ENCODE results near the gene ZMYND12. TPM values are rescaled to one million over a fixed set of nuclear protein-coding genes. Genes with fewer than 3 reads are reported as not detected.
"Not testable (repeated sequence)": the region's sequence is repeated elsewhere in the genome, so short reads cannot be mapped to it uniquely, and the experiment has no call there.

The ZMYND12 gene
- total RNA-seq, 1 donor from 2014 or later: 1.1 TPM

- no peak for DNase-seq (ENCODE audit: low spot score)
- Mint-ChIP-seq H3K4me3 (ENCODE audit: unreplicated experiment) (no peak overlapping the region), H3K36me3 (ENCODE audit: low read depth, unreplicated experiment) (no peaks in the 10 kb centered on the region), H3K27me3 (ENCODE audit: unreplicated experiment) (no peaks in the 10 kb centered on the region), H3K27ac (ENCODE audit: unreplicated experiment) (no peak overlapping the region), H3K9me3 (ENCODE audit: unreplicated experiment) (no peaks in the 10 kb centered on the region), H3K4me1 (ENCODE audit: unreplicated experiment) (no peaks in the 10 kb centered on the region)
- TF ChIP-seq CTCF (IDR thresholded peaks at IDR 0.05; ENCODE audit: unreplicated experiment): no peak
Measured at GRCh38 chr1:42482635-42483153, 26.9 kb upstream of the ZMYND12 start.

GRCh38 chr1:42480921-42481320 is 25.1 kb upstream of the ZMYND12 start:
- H3K36me3 Mint-ChIP-seq (ENCODE audit: low read depth, unreplicated experiment): no peaks in the 10 kb centered on the region
- H3K27ac Mint-ChIP-seq (ENCODE audit: unreplicated experiment): no peak overlapping the region
- no peaks in the 10 kb centered on the region for H3K27me3 Mint-ChIP-seq (ENCODE audit: unreplicated experiment)
- TF ChIP-seq CTCF (IDR thresholded peaks at IDR 0.05; ENCODE audit: unreplicated experiment): no peak
- H3K9me3 Mint-ChIP-seq (ENCODE audit: unreplicated experiment): no peaks in the 10 kb centered on the region
- no peaks in the 10 kb centered on the region for H3K4me1 Mint-ChIP-seq (ENCODE audit: unreplicated experiment)
- no peak overlapping the region for H3K4me3 Mint-ChIP-seq (ENCODE audit: unreplicated experiment)
- DNase-seq (ENCODE audit: low spot score): no peak

- no peaks in the 10 kb centered on the region for H3K9me3 Mint-ChIP-seq (ENCODE audit: unreplicated experiment)
- H3K27ac Mint-ChIP-seq (ENCODE audit: unreplicated experiment): no peak overlapping the region
Measured at GRCh38 chr1:42479621-42480020, 23.8 kb upstream of the ZMYND12 start.

GRCh38 chr1:42477775-42478174 is 22.0 kb upstream of the ZMYND12 start:
- no peak for DNase-seq (ENCODE audit: low spot score)
- Mint-ChIP-seq H3K9me3 (ENCODE audit: unreplicated experiment) (no peaks in the 10 kb centered on the region), H3K4me3 (ENCODE audit: unreplicated experiment) (no peak overlapping the region), H3K4me1 (ENCODE audit: unreplicated experiment) (no peaks in the 10 kb centered on the region), H3K27ac (ENCODE audit: unreplicated experiment) (no peak overlapping the region), H3K27me3 (ENCODE audit: unreplicated experiment) (no peaks in the 10 kb centered on the region), H3K36me3 (ENCODE audit: low read depth, unreplicated experiment) (no peaks in the 10 kb centered on the region)
- no peak for TF ChIP-seq CTCF (IDR thresholded peaks at IDR 0.05; ENCODE audit: unreplicated experiment)

More at GRCh38 chr1:42479621-42480020, 23.8 kb upstream of the ZMYND12 start:
- DNase-seq (ENCODE audit: low spot score): no peak
- H3K4me3 Mint-ChIP-seq (ENCODE audit: unreplicated experiment): no peak overlapping the region
- no peaks in the 10 kb centered on the region for H3K27me3 Mint-ChIP-seq (ENCODE audit: unreplicated experiment)
- no peaks in the 10 kb centered on the region for H3K4me1 Mint-ChIP-seq (ENCODE audit: unreplicated experiment)
- peak; percentile 46 for TF ChIP-seq CTCF (IDR thresholded peaks at IDR 0.05; ENCODE audit: unreplicated experiment)
- H3K36me3 Mint-ChIP-seq (ENCODE audit: low read depth, unreplicated experiment): no peaks in the 10 kb centered on the region

- not testable (repeated sequence) for H3K27ac Mint-ChIP-seq (ENCODE audit: unreplicated experiment); H3K9me3 Mint-ChIP-seq (ENCODE audit: unreplicated experiment); H3K4me1 Mint-ChIP-seq (ENCODE audit: unreplicated experiment); H3K36me3 Mint-ChIP-seq (ENCODE audit: low read depth, unreplicated experiment); H3K27me3 Mint-ChIP-seq (ENCODE audit: unreplicated experiment); DNase-seq (ENCODE audit: low spot score); H3K4me3 Mint-ChIP-seq (ENCODE audit: unreplicated experiment)
Measured at GRCh38 chr1:42477354-42477753, 21.5 kb upstream of the ZMYND12 start.

All from endothelial cell (in vitro differentiated cells).